CD4-positive, alpha-beta T cell (primary cell): ENCODE results near the gene HES4. TPM values are rescaled to one million over a fixed set of nuclear protein-coding genes. Genes with fewer than 3 reads are reported as not detected.

Experiments
- ATAC-seq: fragments of 200-7000 bp; cut with Tn5 transposase; one replicate; pipeline ENCODE4 v1.10.0; 2022; ENCODE audit warnings: mild to moderate bottlenecking; ENCODE audit not compliant: poor library complexity
- CTCF ChIA-PET: fragments of 350-600 bp; sonication (Branson Sonifier 250); formaldehyde crosslinking; loops from one replicate; lab custom pipeline; 2021; ENCODE audit warnings: antibody characterized with exemption, inconsistent platforms; lab: Charles Lee
- POLR2A ChIA-PET: fragments of 350-600 bp; sonication (Branson Sonifier 250); formaldehyde crosslinking; loops from one replicate; lab custom pipeline; 2021; ENCODE audit warnings: antibody characterized with exemption, inconsistent platforms; lab: Charles Lee
- DNase-seq, 14 experiments: peaks; one replicate each; pipeline ENCODE4 v3.0.0-alpha.2; 2013 to 2020; ENCODE audit warnings: mixed read lengths in 2 of 14
- H3K27ac ChIP-seq, 2 donors: one replicate each; pipeline versions ENCODE4 v1.5.1 to v1.7.0; 2013; ENCODE audit warnings: low read length in 2 of 2, low read depth in 1 of 2, mild to moderate bottlenecking in 1 of 2
- H3K27me3 ChIP-seq, 2 experiments: 1 replicate in 1 of 2; 2 replicates in 1 of 2; pipeline versions ENCODE4 v1.6.1 to v1.7.0; 2013; ENCODE audit warnings: low read length in 2 of 2, control low read depth in 1 of 2, mild to moderate bottlenecking in 1 of 2, moderate library complexity in 1 of 2; ENCODE audit not compliant: insufficient read depth in 2 of 2, control insufficient read depth in 1 of 2
- H3K36me3 ChIP-seq: one replicate; pipeline ENCODE4 v1.6.1; 2013; ENCODE audit warnings: low read length, control low read depth; ENCODE audit not compliant: insufficient read depth
- H3K4me1 ChIP-seq: one replicate; pipeline ENCODE4 v1.6.1; 2013; ENCODE audit warnings: low read length, control low read depth; ENCODE audit not compliant: insufficient read depth
- H3K4me3 ChIP-seq: one replicate; pipeline ENCODE4 v1.5.1; 2013; ENCODE audit warnings: mild to moderate bottlenecking, low read length, moderate library complexity
- H3K9me3 ChIP-seq, 2 experiments: 1 replicate in 1 of 2; 2 replicates in 1 of 2; pipeline versions ENCODE4 v1.6.1 to v1.7.0; 2013; ENCODE audit warnings: low read length in 2 of 2, mild to moderate bottlenecking in 2 of 2, control low read depth in 1 of 2, moderate library complexity in 1 of 2; ENCODE audit not compliant: control insufficient read depth in 1 of 2, insufficient read depth in 1 of 2
- H3K27ac Mint-ChIP-seq: one replicate; pipeline ENCODE4 v1.8.0; 2020; ENCODE audit warnings: mixed read lengths
- H3K27me3 Mint-ChIP-seq: one replicate; pipeline ENCODE4 v1.8.0; 2021; ENCODE audit warnings: mixed read lengths
- H3K36me3 Mint-ChIP-seq: one replicate; pipeline ENCODE4 v1.8.0; 2021; ENCODE audit warnings: low read depth, mixed read lengths
- H3K4me1 Mint-ChIP-seq: one replicate; pipeline ENCODE4 v1.8.0; 2021; ENCODE audit warnings: low read depth, mixed read lengths
- H3K4me3 Mint-ChIP-seq: one replicate; pipeline ENCODE4 v1.8.0; 2020; ENCODE audit warnings: mild to moderate bottlenecking, mixed read lengths
- H3K9me3 Mint-ChIP-seq: one replicate; pipeline ENCODE4 v1.8.0; 2020; ENCODE audit warnings: mixed read lengths
- intact Hi-C, 2 experiments: fragments of 100-400 bp; cut with DNase I in 1 of 2; cut with micrococcal nuclease in 1 of 2; formaldehyde crosslinking; loops; one replicate each; pipeline versions ENCODE4 v1.15.1 to v1.9.0; 2023 to 2025; cut with DNase I, micrococcal nuclease
- total RNA-seq, 174 experiments: library from RNA in 2 of 174; stranded (reverse) in 2 of 174; gene quantifications; one replicate each; pipeline ENCODE4 v1.2.3 and lab custom pipeline; 2021 to 2026
- TF ChIP-seq, protein P1 (sequence below): fragments of 200-600 bp; IDR thresholded peaks from one replicate; pipeline ENCODE4 v1.8.0; 2022; ENCODE audit warnings: antibody characterized with exemption, mild to moderate bottlenecking

Gene HES4
- total RNA-seq, 2 experiments from 2014 or later = 29.0 to 30.9 TPM

DNA sequence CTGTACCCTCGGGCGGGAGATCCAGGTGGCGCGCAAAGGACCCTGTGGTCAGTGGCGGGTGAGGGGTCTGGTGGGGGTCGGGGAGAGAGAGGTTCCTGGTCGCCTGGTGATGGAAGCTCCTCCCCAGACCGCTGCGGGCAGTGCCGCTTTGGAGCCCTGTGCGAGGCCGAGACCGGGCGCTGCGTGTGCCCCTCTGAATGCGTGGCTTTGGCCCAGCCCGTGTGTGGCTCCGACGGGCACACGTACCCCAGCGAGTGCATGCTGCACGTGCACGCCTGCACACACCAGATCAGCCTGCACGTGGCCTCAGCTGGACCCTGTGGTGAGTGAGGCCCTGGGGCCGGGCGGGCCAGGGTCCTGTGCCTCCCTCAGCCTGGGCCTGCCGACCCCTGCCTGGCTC is 43.5 kb upstream of the HES4 start:
- ATAC-seq = no peak
- Mint-ChIP-seq H3K27ac (no peak overlapping the region), H3K27me3 (peaks cover 12% of the 10 kb centered on the region), H3K36me3 (no peaks in the 10 kb centered on the region), H3K4me1 (peaks cover 16% of the 10 kb centered on the region), H3K9me3 (no peaks in the 10 kb centered on the region), H3K4me3 (no peak overlapping the region)
- Histone ChIP-seq H3K27ac (no peak overlapping the region), H3K4me1 (peaks cover 18% of the 10 kb centered on the region), H3K9me3 (peaks cover 0 to 41% of the 10 kb centered on the region in 2 experiments), H3K4me3 (no peak overlapping the region), H3K36me3 (no peaks in the 10 kb centered on the region), H3K27me3 (peaks cover under 1 to 7% of the 10 kb centered on the region in 2 experiments)
- intact Hi-C loops = loop anchor here in 1 of 2 experiments (1.0 kb wide), 1 partner anchor 15 kb away; no protein-coding TSS in a partner anchor
- TF ChIP-seq, protein P1, sequence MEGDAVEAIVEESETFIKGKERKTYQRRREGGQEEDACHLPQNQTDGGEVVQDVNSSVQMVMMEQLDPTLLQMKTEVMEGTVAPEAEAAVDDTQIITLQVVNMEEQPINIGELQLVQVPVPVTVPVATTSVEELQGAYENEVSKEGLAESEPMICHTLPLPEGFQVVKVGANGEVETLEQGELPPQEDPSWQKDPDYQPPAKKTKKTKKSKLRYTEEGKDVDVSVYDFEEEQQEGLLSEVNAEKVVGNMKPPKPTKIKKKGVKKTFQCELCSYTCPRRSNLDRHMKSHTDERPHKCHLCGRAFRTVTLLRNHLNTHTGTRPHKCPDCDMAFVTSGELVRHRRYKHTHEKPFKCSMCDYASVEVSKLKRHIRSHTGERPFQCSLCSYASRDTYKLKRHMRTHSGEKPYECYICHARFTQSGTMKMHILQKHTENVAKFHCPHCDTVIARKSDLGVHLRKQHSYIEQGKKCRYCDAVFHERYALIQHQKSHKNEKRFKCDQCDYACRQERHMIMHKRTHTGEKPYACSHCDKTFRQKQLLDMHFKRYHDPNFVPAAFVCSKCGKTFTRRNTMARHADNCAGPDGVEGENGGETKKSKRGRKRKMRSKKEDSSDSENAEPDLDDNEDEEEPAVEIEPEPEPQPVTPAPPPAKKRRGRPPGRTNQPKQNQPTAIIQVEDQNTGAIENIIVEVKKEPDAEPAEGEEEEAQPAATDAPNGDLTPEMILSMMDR = no peak
- POLR2A ChIA-PET = no interaction called here
- no peak for DNase-seq
- CTCF ChIA-PET = no interaction called here

DNA sequence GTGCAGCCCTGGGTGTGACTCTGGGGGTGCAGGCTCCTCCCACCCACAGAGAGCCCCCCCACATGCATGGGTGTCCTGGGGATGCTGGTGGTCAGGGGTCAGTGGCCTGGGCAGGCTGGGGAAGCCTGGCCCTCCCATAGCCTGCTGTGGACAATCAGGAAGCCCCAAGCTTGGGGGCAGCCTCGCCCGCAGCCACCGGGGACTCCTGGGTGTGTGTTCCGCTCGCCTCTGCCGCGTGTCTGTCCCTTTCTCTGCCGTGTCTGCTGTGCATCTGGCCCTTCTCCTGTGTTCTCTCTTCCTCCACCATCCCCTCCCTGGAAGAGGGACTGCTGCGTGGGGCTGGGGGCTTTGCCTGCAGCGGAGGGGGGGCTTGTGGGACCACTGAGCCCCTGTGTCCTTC is 42.9 kb upstream of the HES4 start:
- Mint-ChIP-seq H3K4me3 (peak overlapping the region; percentile 6), H3K27me3 (peaks cover 16% of the 10 kb centered on the region), H3K4me1 (peaks cover 16% of the 10 kb centered on the region), H3K27ac (no peak overlapping the region), H3K9me3 (no peaks in the 10 kb centered on the region), H3K36me3 (no peaks in the 10 kb centered on the region)
- DNase-seq (peak in 1 of 14 experiments; percentile 49), ATAC-seq (no peak)
- ChIA-PET CTCF (no interaction called here), POLR2A (no interaction called here)
- no peak overlapping the region for H3K4me3 ChIP-seq
- H3K4me1 ChIP-seq = peaks cover 18% of the 10 kb centered on the region
- no peaks in the 10 kb centered on the region for H3K36me3 ChIP-seq
- TF ChIP-seq, protein P1 = no peak
- H3K9me3 ChIP-seq = peaks cover 0 to 47% of the 10 kb centered on the region in 2 experiments
- H3K27ac ChIP-seq = no peak overlapping the region
- H3K27me3 ChIP-seq = peaks cover 4 to 10% of the 10 kb centered on the region in 2 experiments
- intact Hi-C loops = loop anchor here in 1 of 2 experiments (1.0 kb wide), 1 partner anchor 15 kb away; no protein-coding TSS in a partner anchor

DNA sequence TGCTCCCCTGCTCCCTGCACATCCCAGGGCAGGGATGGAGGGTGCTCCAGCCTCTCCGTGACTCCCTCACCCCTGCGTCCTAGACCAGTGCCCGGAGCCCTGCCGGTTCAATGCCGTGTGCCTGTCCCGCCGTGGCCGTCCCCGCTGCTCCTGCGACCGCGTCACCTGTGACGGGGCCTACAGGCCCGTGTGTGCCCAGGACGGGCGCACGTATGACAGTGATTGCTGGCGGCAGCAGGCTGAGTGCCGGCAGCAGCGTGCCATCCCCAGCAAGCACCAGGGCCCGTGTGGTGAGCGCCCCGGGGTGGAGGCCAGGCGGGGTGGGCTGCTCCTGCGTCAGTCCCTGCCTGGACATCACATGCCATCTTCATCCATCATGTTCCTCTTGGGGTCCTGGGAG is 42.0 kb upstream of the HES4 start:
- peak in 1 of 14 experiments; percentile 57 for DNase-seq
- peaks cover 10 to 13% of the 10 kb centered on the region in 2 experiments for H3K27me3 ChIP-seq
- TF ChIP-seq, protein P1 = no peak
- Mint-ChIP-seq H3K36me3 (no peaks in the 10 kb centered on the region), H3K9me3 (no peaks in the 10 kb centered on the region), H3K27me3 (peaks cover 23% of the 10 kb centered on the region), H3K4me3 (no peak overlapping the region), H3K27ac (no peak overlapping the region), H3K4me1 (peaks cover 16% of the 10 kb centered on the region)
- H3K36me3 ChIP-seq = no peaks in the 10 kb centered on the region
- intact Hi-C loops = loop anchor here in 1 of 2 experiments (2.0 kb wide), 1 partner anchor 27 kb away; no protein-coding TSS in a partner anchor
- peaks cover 0 to 45% of the 10 kb centered on the region in 2 experiments for H3K9me3 ChIP-seq
- CTCF ChIA-PET = no interaction called here
- H3K27ac ChIP-seq = no peak overlapping the region
- peaks cover 18% of the 10 kb centered on the region for H3K4me1 ChIP-seq
- no peak for ATAC-seq
- POLR2A ChIA-PET = no interaction called here
- H3K4me3 ChIP-seq = no peak overlapping the region
